ENCODE results near the gene CLCN1. TPM values are rescaled to one million over a fixed set of nuclear protein-coding genes. Genes with fewer than 3 reads are reported as not detected.

The CLCN1 gene
- total RNA-seq, 1 experiment from 2014 or later = 0.13 TPM

DNA sequence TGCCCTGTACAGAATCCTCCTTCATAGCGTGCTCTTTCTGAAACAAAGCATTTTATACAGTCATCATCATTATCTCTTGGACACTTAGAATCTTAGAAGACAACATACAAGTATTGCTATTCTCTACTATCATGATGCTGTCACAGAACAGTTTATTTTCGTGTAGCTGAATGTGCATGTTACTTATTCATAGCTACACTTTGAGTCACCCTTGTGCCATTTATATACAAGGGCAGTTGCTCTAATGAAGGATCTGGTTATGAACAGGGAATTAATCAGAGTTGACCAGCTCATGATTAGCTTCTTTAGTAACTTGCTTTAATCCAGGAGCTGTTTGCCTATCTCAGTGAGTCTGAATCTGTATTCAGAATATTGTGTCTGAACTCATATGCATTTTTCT, 16.6 kb upstream of the CLCN1 start:
- H2BK20ac ChIP-seq (ENCODE audit: low read depth, low read length, poor library complexity, severe bottlenecking) = no peak overlapping the region
- H3K56ac ChIP-seq (ENCODE audit: insufficient read length, low read depth, low read length) = no peak overlapping the region
- no peak overlapping the region for H3K14ac ChIP-seq (ENCODE audit: insufficient read depth, low read length)
- H2BK120ac ChIP-seq (ENCODE audit: low read depth, low read length, poor library complexity, severe bottlenecking) = no peak overlapping the region
- TF ChIP-seq CTCF (conservative IDR thresholded peaks at IDR 0.05) = no peak
- H3K9ac ChIP-seq (ENCODE audit: extremely low read depth, insufficient read length, low read length) = no peak overlapping the region
- no peaks in the 10 kb centered on the region for H3K4me1 ChIP-seq (ENCODE audit: insufficient read depth, low read length)
- H4K5ac ChIP-seq (ENCODE audit: insufficient read length, low read depth, low read length) = no peak overlapping the region
- no peaks in the 10 kb centered on the region for H3K4me1 Mint-ChIP-seq
- no peak overlapping the region for H3K4me3 Mint-ChIP-seq
- no peak overlapping the region for H2BK12ac ChIP-seq (ENCODE audit: insufficient read length, low read depth, low read length)
- no peak overlapping the region for H2AFZ ChIP-seq (ENCODE audit: low read length)
- H4K91ac ChIP-seq (ENCODE audit: insufficient read length, low read depth, low read length) = no peak overlapping the region
- H3K27me3 Mint-ChIP-seq (ENCODE audit: low read depth) = no peaks in the 10 kb centered on the region; the same call in 1 of the 2 replicates
- no peak overlapping the region for H2BK15ac ChIP-seq (ENCODE audit: low read depth, low read length)
- WGBS (ENCODE audit: extremely low coverage, insufficient read length, low lambda C conversion rate) = no CpG with 5 or more reads among the region's 2 CpGs
- no peak overlapping the region for H3K4ac ChIP-seq (ENCODE audit: low read depth, low read length)
- DNase-seq = no peak
- no peak overlapping the region for H2BK5ac ChIP-seq (ENCODE audit: insufficient read length, low read length)
- H3K9me3 Mint-ChIP-seq = no peaks in the 10 kb centered on the region
- H3K79me2 ChIP-seq (ENCODE audit: insufficient read depth, low read length) = 0 out of 2 replicates have a peak, but pooled peaks cover 2% of the 10 kb centered on the region
- no peak overlapping the region for H3K18ac ChIP-seq (ENCODE audit: insufficient read length, low read depth, low read length)
- H2AK5ac ChIP-seq (ENCODE audit: insufficient read length, low read length) = no peak overlapping the region
- H3K4me2 ChIP-seq (ENCODE audit: insufficient read depth, insufficient read length, low read length) = no peak overlapping the region
- H4K8ac ChIP-seq (replicated peaks; ENCODE audit: insufficient read length, low read depth, low read length) = no peak overlapping the region
- no peaks in the 10 kb centered on the region for H3K27me3 ChIP-seq (ENCODE audit: insufficient read depth, low read length)
- H3K9me3 ChIP-seq (ENCODE audit: control insufficient read depth, low read depth, low read length) = no peaks in the 10 kb centered on the region
- H3K27ac ChIP-seq (ENCODE audit: insufficient read length, low read depth, low read length) = no peak overlapping the region
- H3K23me2 ChIP-seq (ENCODE audit: insufficient read length, low read depth, low read length, poor library complexity, severe bottlenecking) = no peaks in the 10 kb centered on the region
- no peak overlapping the region; a peak in 1 of 7 replicates for H3K27ac Mint-ChIP-seq
- H3T11ph ChIP-seq (ENCODE audit: low read length) = no peak overlapping the region
- H3K79me1 ChIP-seq (ENCODE audit: insufficient read depth, low read depth, low read length, poor library complexity, severe bottlenecking) = no peaks in the 10 kb centered on the region
- no peak overlapping the region for H3K23ac ChIP-seq (ENCODE audit: insufficient read length, low read depth, low read length)
- peaks cover 68 to 94% (median 93%) of the 10 kb centered on the region in 3 experiments for H3K36me3 Mint-ChIP-seq (ENCODE audit: insufficient read depth in 1 of 3, low read depth in 3 of 3)
- H4K20me1 ChIP-seq (ENCODE audit: control insufficient read depth, insufficient read depth, insufficient read length) = no peaks in the 10 kb centered on the region
